Hair follicle dermal papilla cell (primary cell): ENCODE data around the gene TMEM184A. TPM values are rescaled to one million over a fixed set of nuclear protein-coding genes. Genes with fewer than 3 reads are reported as not detected.

Source experiments
- total RNA-seq: library from RNA; depleted of rRNA; stranded (reverse); fragments of >200 nt; gene quantifications from 2 replicates; pipeline ENCODE4 v1.2.3, GENCODE V29; 2012

Gene TMEM184A
- 0.36 and 0.49 TPM in 2 replicates for total RNA-seq

DNA sequence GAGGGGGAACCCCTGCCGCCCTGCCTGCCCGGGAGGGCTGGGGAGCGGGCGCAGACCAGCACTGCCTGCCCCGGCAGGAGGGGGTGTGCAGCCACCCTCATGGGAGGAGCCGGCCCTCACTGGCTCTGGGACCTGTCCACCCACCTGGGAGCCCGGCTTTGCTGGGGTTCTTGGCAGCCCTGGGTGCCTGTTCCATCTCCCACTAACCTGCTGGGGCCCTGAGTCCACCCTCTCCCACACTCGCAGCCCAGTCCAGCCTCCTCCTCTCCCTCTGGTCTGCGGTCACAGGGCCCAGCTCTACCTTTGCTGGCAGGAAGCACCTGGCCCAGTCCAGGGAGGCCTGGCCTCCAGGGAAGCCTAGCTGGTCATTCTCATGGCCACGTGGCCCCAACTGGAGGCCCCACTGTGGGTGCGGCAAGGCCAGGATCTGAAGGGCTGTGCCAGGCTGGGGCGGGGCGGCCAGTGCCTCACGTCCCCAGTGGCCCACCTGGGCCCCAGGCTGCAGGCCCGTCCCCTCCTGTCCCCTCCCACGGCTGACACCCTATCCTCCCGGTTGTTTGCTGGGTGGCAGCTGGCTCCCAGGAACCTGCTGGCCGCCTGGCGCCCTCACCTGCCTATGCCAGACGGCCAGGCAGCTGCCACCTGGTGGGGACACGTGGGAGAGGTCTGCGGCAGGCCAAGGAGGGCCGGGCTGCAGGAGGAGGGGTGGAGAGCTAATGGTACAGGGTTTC lies at the start of gene TMEM184A:
Gene TMEM184A, minus strand, starts transcription at position 393 of the 731 bp plus-strand sequence. CDS start 721 bp downstream, outside the sequence.

GRCh38 chr7:1569833-1570632 lies 14.0 kb upstream of the TMEM184A start, which contains the start of gene PSMG3:
Gene PSMG3, minus strand, starts transcription at chr7:1570032. Its CDS starts 693 bp downstream, at chr7:1569339.

GRCh38 chr7:1503816-1504775 lies 51.9 kb downstream of the TMEM184A start, which contains the start of gene INTS1:
Gene INTS1, minus strand, starts transcription at chr7:1504389. Its CDS starts 429 bp downstream, at chr7:1503960.

Other genes starting within 250 kb of the TMEM184A start
- 13.4 and 17.2 TPM in 2 replicates for gene MICALL2, start 96.7 kb downstream of the TMEM184A start, total RNA-seq
- 64.7 and 67.3 TPM in 2 replicates for gene INTS1, start 51.8 kb downstream of the TMEM184A start, total RNA-seq
- 17.5 and 20.1 TPM in 2 replicates for gene MAFK, start 25.5 kb downstream of the TMEM184A start, total RNA-seq
- gene PSMG3, start 13.8 kb upstream of the TMEM184A start, total RNA-seq, result 19.4 and 20.3 TPM in 2 replicates
- 21.4 and 36.8 TPM in 2 replicates for gene ELFN1, start 114.1 kb upstream of the TMEM184A start, total RNA-seq